WTC11 (cell line): ENCODE results near the gene VSIR. TPM values are rescaled to one million over a fixed set of nuclear protein-coding genes. Genes with fewer than 3 reads are reported as not detected.

ENCODE experiments used
- ATAC-seq: fragments of 200-7000 bp; cut with Tn5 transposase; 2 replicates; pipeline ENCODE4 v1.10.0; 2021; ENCODE audit warnings: mild to moderate bottlenecking, moderate library complexity
- CTCF ChIA-PET: fragments of 300-600 bp; sonication (Branson Sonifier 250); formaldehyde crosslinking; loops from one replicate; lab custom pipeline; 2021; ENCODE audit warnings: antibody characterized with exemption; lab: Charles Lee
- POLR2A ChIA-PET: fragments of 350-600 bp; sonication (Branson Sonifier 250); formaldehyde crosslinking; loops from one replicate; lab custom pipeline; 2021; ENCODE audit warnings: antibody characterized with exemption; lab: Charles Lee
- DNase-seq: peaks from one replicate; pipeline ENCODE4 v3.0.0; 2021; ENCODE audit warnings: low spot score
- H3K27ac Mint-ChIP-seq: 2 replicates; pipeline ENCODE4 v1.8.0; 2021; ENCODE audit warnings: mixed read lengths
- H3K27me3 Mint-ChIP-seq: 2 replicates; pipeline ENCODE4 v1.8.0; 2021; ENCODE audit warnings: low read depth, mild to moderate bottlenecking, moderate library complexity, mixed read lengths
- H3K36me3 Mint-ChIP-seq: 2 replicates; pipeline ENCODE4 v1.8.0; 2021; ENCODE audit warnings: mixed read lengths
- H3K4me1 Mint-ChIP-seq: 2 replicates; pipeline ENCODE4 v1.8.0; 2022; ENCODE audit warnings: mixed read lengths
- H3K4me3 Mint-ChIP-seq: 2 replicates; pipeline ENCODE4 v1.8.0; 2021; ENCODE audit warnings: mild to moderate bottlenecking, moderate library complexity, mixed read lengths
- H3K9me3 Mint-ChIP-seq: 2 replicates; pipeline ENCODE4 v1.8.0; 2021; ENCODE audit warnings: mixed read lengths
- AR ChIP-seq: fragments of 250-450 bp; sonication (Bioruptor Pico); IDR thresholded peaks from 2 replicates; pipeline ENCODE4 v1.9.0; 2021; ENCODE audit warnings: mild to moderate bottlenecking
- ATF2 ChIP-seq: sonication (generic); formaldehyde crosslinking; IDR thresholded peaks from 2 replicates; pipeline ENCODE4 v1.8.1; 2022; ENCODE audit warnings: low read depth, missing genetic modification reagents, borderline replicate concordance
- ATF6 ChIP-seq: sonication (generic); formaldehyde crosslinking; IDR thresholded peaks from 2 replicates; pipeline ENCODE4 v1.8.1; 2023; ENCODE audit warnings: mild to moderate bottlenecking, missing genetic modification reagents
- CREM ChIP-seq: sonication (generic); formaldehyde crosslinking; IDR thresholded peaks from 2 replicates; pipeline ENCODE4 v1.8.1; 2022; ENCODE audit warnings: mild to moderate bottlenecking, missing genetic modification reagents, moderate library complexity
- ESRRA ChIP-seq: sonication (generic); formaldehyde crosslinking; IDR thresholded peaks from 2 replicates; pipeline ENCODE4 v1.8.1; 2022; ENCODE audit warnings: mild to moderate bottlenecking, missing genetic modification reagents, borderline replicate concordance
- ETV6 ChIP-seq: sonication (generic); formaldehyde crosslinking; IDR thresholded peaks from 2 replicates; pipeline ENCODE4 v1.8.1; 2022; ENCODE audit warnings: mild to moderate bottlenecking, missing genetic modification reagents
- FOXJ3 ChIP-seq: sonication (generic); formaldehyde crosslinking; IDR thresholded peaks from 2 replicates; pipeline ENCODE4 v1.9.0; 2021; ENCODE audit warnings: missing genetic modification reagents, mild to moderate bottlenecking, borderline replicate concordance
- GRHL2 ChIP-seq: fragments of 250-450 bp; sonication (Bioruptor Pico); IDR thresholded peaks from 2 replicates; pipeline ENCODE4 v1.8.0; 2022; ENCODE audit warnings: mild to moderate bottlenecking, moderate library complexity; ENCODE audit not compliant: insufficient replicate concordance, severe bottlenecking
- HMGXB4 ChIP-seq: sonication (generic); formaldehyde crosslinking; IDR thresholded peaks from 2 replicates; pipeline ENCODE4 v1.8.1; 2023; ENCODE audit warnings: mild to moderate bottlenecking, moderate library complexity, missing genetic modification reagents
- IRF1 ChIP-seq: sonication (generic); formaldehyde crosslinking; IDR thresholded peaks from 2 replicates; pipeline ENCODE4 v1.8.0; 2023; ENCODE audit warnings: missing genetic modification reagents
- NR1H2 ChIP-seq: sonication (generic); formaldehyde crosslinking; IDR thresholded peaks from 2 replicates; pipeline ENCODE4 v1.9.0; 2021; ENCODE audit warnings: mild to moderate bottlenecking, moderate library complexity, missing genetic modification reagents
- USF1 ChIP-seq: sonication (generic); formaldehyde crosslinking; IDR thresholded peaks from 2 replicates; pipeline ENCODE4 v1.8.0; 2022; ENCODE audit warnings: mild to moderate bottlenecking, missing genetic modification reagents
- ZMAT4 ChIP-seq: fragments of 250-450 bp; sonication (Bioruptor Pico); IDR thresholded peaks from 2 replicates; pipeline ENCODE4 v1.9.0; 2021; ENCODE audit warnings: mild to moderate bottlenecking
- ZNF416 ChIP-seq: fragments of 250-450 bp; sonication (Bioruptor Pico); IDR thresholded peaks from 2 replicates; pipeline ENCODE4 v1.9.0; 2021; ENCODE audit warnings: mild to moderate bottlenecking, inconsistent platforms
- ZNF532 ChIP-seq: fragments of 250-450 bp; sonication (Bioruptor Pico); IDR thresholded peaks from 2 replicates; pipeline ENCODE4 v1.9.0; 2021; ENCODE audit warnings: mild to moderate bottlenecking, borderline replicate concordance
- total RNA-seq: library from RNA; stranded (reverse); gene quantifications from 3 replicates; pipeline ENCODE4 v1.2.3, GENCODE V29; 2021

VSIR gene
- total RNA-seq, 1 experiment from 2014 or later: 0.74 TPM

- TF ChIP-seq ESRRA (CRISPR knock-in tag) (no peak), ATF6 (CRISPR knock-in tag) (no peak), ETV6 (CRISPR knock-in tag) (no peak)
Observed at GRCh38 chr10:71818674-71819260, 45.4 kb upstream of the VSIR start (continued).

GRCh38 chr10:71817831-71818655, 44.7 kb upstream of the VSIR start:
- DNase-seq: no peak
- no peak for TF ChIP-seq GRHL2
- no peak for TF ChIP-seq ZMAT4 (CRISPR knock-in tag)
- TF ChIP-seq AR (CRISPR knock-in tag): no peak
- TF ChIP-seq IRF1 (CRISPR knock-in tag): no peak
- no peak for TF ChIP-seq ZNF416
- no peak for TF ChIP-seq FOXJ3
- TF ChIP-seq HMGXB4 (CRISPR knock-in tag): no peak
- no peak for TF ChIP-seq ATF6 (CRISPR knock-in tag)
- TF ChIP-seq ATF2: no peak
- no peak for TF ChIP-seq NR1H2 (CRISPR knock-in tag)
- TF ChIP-seq USF1 (CRISPR knock-in tag): no peak
- TF ChIP-seq ZNF532: no peak
- no peak for TF ChIP-seq CREM (CRISPR knock-in tag)
- H3K27me3 Mint-ChIP-seq: no peaks in the 10 kb centered on the region
- no peak overlapping the region for H3K27ac Mint-ChIP-seq
- H3K36me3 Mint-ChIP-seq: peaks cover 70% of the 10 kb centered on the region
- ATAC-seq: no peak
- ChIA-PET CTCF (no interaction called here), POLR2A (no interaction called here)
- H3K9me3 Mint-ChIP-seq: no peaks in the 10 kb centered on the region
- no peaks in the 10 kb centered on the region for H3K4me1 Mint-ChIP-seq
- H3K4me3 Mint-ChIP-seq: no peak overlapping the region
